K562 (cell line): Measurements from ENCODE around the gene LRRK2. TPM values are rescaled to one million over a fixed set of nuclear protein-coding genes. Genes with fewer than 3 reads are reported as not detected.

ENCODE experiments used
- ATAC-seq: fragments of 200-7000 bp; cut with Tn5 transposase; 3 replicates; pipeline ENCODE4 v1.9.1; 2020; ENCODE audit warnings: moderate library complexity
- BruUV-seq: library from RNA; stranded (reverse); fragments of 400-500 nt; replicated peaks from 2 replicates; lab custom pipeline; 2021; lab: Mats Ljungman, UMichigan
- CTCF ChIA-PET: fragments of 300-600 bp; formaldehyde crosslinking; extraction: SDS; loops from one replicate; lab custom pipeline; 2021; ENCODE audit warnings: low intra/inter-chr PET ratio; lab: Yijun Ruan, JAX
- POLR2A ChIA-PET: fragments of 300-600, 350-650 bp; sonication (Branson Sonifier 250); formaldehyde crosslinking; extraction: SDS; loops from one replicate; lab custom pipeline; 2021; ENCODE audit warnings: antibody characterized with exemption, inconsistent platforms; lab: Yijun Ruan, JAX
- DNase-seq, 4 experiments: peaks; one replicate each; pipeline versions ENCODE4 v3.0.0 to v3.0.0-alpha.2; 2011 to 2018; ENCODE audit warnings: low spot score in 3 of 4, mixed read lengths in 3 of 4; ENCODE audit errors: extremely low read depth in 1 of 4
- FAIRE-seq: peaks from 2 replicates; lab custom pipeline; 2011; peaks lifted over from hg19 to GRCh38; lab: Jason Lieb, UNC
- H2AFZ ChIP-seq: 2 replicates; pipeline ENCODE4 v1.6.0; 2011; ENCODE audit warnings: low read depth, low read length, control low read depth, inconsistent platforms
- H3K27ac ChIP-seq: fragments of 200-600 bp; 3 replicates; pipeline ENCODE4 v1.8.0; 2011; ENCODE audit warnings: low read depth, mild to moderate bottlenecking, control low read depth, inconsistent platforms, low read length, moderate library complexity, mixed read lengths; ENCODE audit errors: extremely low read depth
- H3K27me3 ChIP-seq, 2 experiments: fragments of 300-600 bp in 1 of 2; 2 replicates in 1 of 2; 3 replicates in 1 of 2; pipeline versions ENCODE4 v1.6.0 to v1.8.0; 2011; ENCODE audit warnings: inconsistent platforms in 2 of 2, low read length in 2 of 2, mild to moderate bottlenecking in 1 of 2, mixed read lengths in 1 of 2, moderate library complexity in 1 of 2; ENCODE audit not compliant: control insufficient read depth in 2 of 2, insufficient read depth in 2 of 2
- H3K36me3 ChIP-seq: fragments of 300-600 bp; 3 replicates; pipeline ENCODE4 v1.8.0; 2011; ENCODE audit warnings: mild to moderate bottlenecking, low read length, inconsistent platforms; ENCODE audit not compliant: control insufficient read depth, insufficient read depth
- H3K4me1 ChIP-seq, 2 experiments: fragments of 200-600 bp in 1 of 2; replicated peaks in 1 of 2; 2 replicates in 1 of 2; 3 replicates in 1 of 2; pipeline versions ENCODE4 v1.5.1 to v1.8.0; 2011; ENCODE audit warnings: inconsistent platforms in 2 of 2, low read length in 2 of 2, mild to moderate bottlenecking in 1 of 2, mixed read lengths in 1 of 2, moderate library complexity in 1 of 2; ENCODE audit not compliant: control insufficient read depth in 2 of 2, insufficient read depth in 2 of 2
- H3K4me2 ChIP-seq: 2 replicates; pipeline ENCODE4 v1.6.1; 2011; ENCODE audit warnings: low read length, control low read depth, inconsistent platforms, mixed read lengths; ENCODE audit not compliant: insufficient read depth
- H3K4me3 ChIP-seq: fragments of 200-600 bp; sonication (generic), shearing (Covaris generic); 2 replicates; pipeline ENCODE4 v1.5.1; 2016; ENCODE audit warnings: control low read depth, inconsistent platforms
- H3K79me2 ChIP-seq: fragments of 200-600 bp; 3 replicates; pipeline ENCODE4 v1.8.0; 2011; ENCODE audit warnings: low read length, inconsistent platforms; ENCODE audit not compliant: control insufficient read depth, insufficient read depth
- H3K9ac ChIP-seq, 2 experiments: 2 replicates each; pipeline versions ENCODE4 v1.6.0 to v1.6.1; 2011; ENCODE audit warnings: low read depth in 2 of 2, low read length in 2 of 2, control low read depth in 1 of 2, inconsistent platforms in 1 of 2, mild to moderate bottlenecking in 1 of 2, mixed read lengths in 1 of 2; ENCODE audit not compliant: insufficient read depth in 1 of 2
- H3K9me1 ChIP-seq: one replicate; pipeline ENCODE4 v1.6.0; 2011; ENCODE audit warnings: inconsistent platforms, mild to moderate bottlenecking, low read length, moderate library complexity; ENCODE audit not compliant: control insufficient read depth, insufficient read depth
- H3K9me3 ChIP-seq: replicated peaks from 2 replicates; pipeline ENCODE4 v1.5.1; 2011; ENCODE audit warnings: low read depth, low read length, inconsistent platforms; ENCODE audit not compliant: control insufficient read depth, insufficient read depth
- H4K20me1 ChIP-seq: replicated peaks from 2 replicates; pipeline ENCODE4 v1.6.1; 2011; ENCODE audit warnings: low read length, inconsistent platforms, mixed read lengths; ENCODE audit not compliant: control insufficient read depth, insufficient read depth
- HNRNPK ChIP-seq: fragments of 200-400 bp; formaldehyde crosslinking; IDR thresholded peaks from one replicate; pipeline ENCODE4 v1.6.1; 2018; ENCODE audit warnings: mild to moderate bottlenecking, low read depth, low read length; ENCODE audit not compliant: poor library complexity, severe bottlenecking
- MTA1 ChIP-seq: fragments of 450-650 bp; IDR thresholded peaks from 2 replicates; pipeline ENCODE4 v1.6.1; 2017; ENCODE audit warnings: borderline replicate concordance
- PCBP1 ChIP-seq: fragments of 200-400 bp; formaldehyde crosslinking; IDR thresholded peaks from 2 replicates; pipeline ENCODE4 v1.6.1; 2018; ENCODE audit warnings: mild to moderate bottlenecking, low read depth, low read length; ENCODE audit not compliant: poor library complexity, severe bottlenecking
- PCBP2 ChIP-seq: fragments of 200-400 bp; formaldehyde crosslinking; IDR thresholded peaks from 2 replicates; pipeline ENCODE4 v1.6.1; 2018; ENCODE audit warnings: low read length, low read depth, mild to moderate bottlenecking, moderate library complexity; ENCODE audit not compliant: poor library complexity, severe bottlenecking
- ZFPM2 ChIP-seq: fragments of 250-450 bp; sonication (Bioruptor Pico); IDR thresholded peaks from 2 replicates; pipeline ENCODE4 v1.5.1; 2022; ENCODE audit warnings: mild to moderate bottlenecking
- ZNF197 ChIP-seq: fragments of 200-800 bp; sonication (Bioruptor generic); IDR thresholded peaks from 2 replicates; pipeline ENCODE4 v1.6.1; 2016; ENCODE audit warnings: low read depth, missing genetic modification characterization, missing compliant biosample characterization
- WGBS: fragments of 100-300 bp; shearing (Covaris generic); methylation state at CpG from one replicate; pipeline ENCODE4 v1.1.6; 2016; ENCODE audit warnings: low coverage, mixed read lengths; ENCODE audit not compliant: insufficient coverage; ENCODE audit errors: missing lambda C conversion rate; 5-methylcytosine and 5-hydroxymethylcytosine counted together
- in situ Hi-C: fragments of 300-500 bp; cut with MboI; formaldehyde crosslinking; loops from 4 replicates; pipeline ENCODE4 v1.15.0; 2018; ENCODE audit warnings: inconsistent platforms, mixed read lengths
- intact Hi-C: fragments of 100-400 bp; cut with micrococcal nuclease; formaldehyde crosslinking; loops from 2 replicates; pipeline ENCODE4 v1.14.2; 2022
- polyA plus RNA-seq, 8 experiments: library from polyadenylated mRNA; depleted of rRNA in 4 of 8; stranded (reverse) in 5 of 8; unstranded in 3 of 8; fragments of >200 nt; fragmentation: Nextera tagmentation in 2 of 8; fragmentation: Illumina TruSeq in 1 of 8; extraction: Ambion mirVana in 2 of 8; extraction: Trizol in 1 of 8; gene quantifications; 2 replicates each; pipeline versions ENCODE4 v1.2.1 to v1.2.3, GENCODE V29; 2011 to 2014; ENCODE audit warnings: inconsistent platforms in 1 of 8, missing spikeins in 1 of 8
- total RNA-seq, 7 experiments: library from RNA; depleted of rRNA in 6 of 7; stranded (reverse); fragments of >200 nt in 6 of 7; fragmentation: Illumina TruSeq in 2 of 7; extraction: Trizol in 2 of 7; gene quantifications; 2 replicates each; pipeline versions ENCODE4 v1.2.1 to v1.2.3, GENCODE V29; 2011 to 2021; ENCODE audit warnings: low replicate concordance in 1 of 7
- TF ChIP-seq, protein P1 (sequence below), 2 experiments: fragments of 250-450 bp in 1 of 2; fragments of 450-650 bp in 1 of 2; sonication (Bioruptor Pico) in 1 of 2; IDR thresholded peaks; 2 replicates each; pipeline versions ENCODE4 v1.6.1 to v1.8.0; 2016 to 2021; ENCODE audit warnings: mild to moderate bottlenecking in 2 of 2, moderate library complexity in 2 of 2, missing compliant biosample characterization in 1 of 2, missing genetic modification characterization in 1 of 2

LRRK2 gene
- total and polyA plus RNA-seq, 9 of the 15 experiments (the other 6 are each of a cell fraction or from before 2014, with no cell fraction given): 0.03 to 0.89 (median 0.31) TPM

GRCh38 chr12:40281791-40282364 is 57.1 kb downstream of the LRRK2 start:
- H3K4me2 ChIP-seq: no peak overlapping the region
- H3K36me3 ChIP-seq: no peaks in the 10 kb centered on the region
- TF ChIP-seq ZNF197 (CRISPR knock-in tag) (no peak), MTA1 (no peak), ZFPM2 (no peak), PCBP2 (peak; percentile 84), PCBP1 (peak; percentile 72), HNRNPK (peak; percentile 55)
- TF ChIP-seq, protein P1, sequence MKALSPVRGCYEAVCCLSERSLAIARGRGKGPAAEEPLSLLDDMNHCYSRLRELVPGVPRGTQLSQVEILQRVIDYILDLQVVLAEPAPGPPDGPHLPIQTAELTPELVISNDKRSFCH (CRISPR knock-in tag; IDR thresholded peaks at IDR 0.05): no peak
- TF ChIP-seq, protein P1 (tag; IDR thresholded peaks at IDR 0.05): no peak
- no peaks in the 10 kb centered on the region for H4K20me1 ChIP-seq
- BruUV-seq: no TSS peak
- no peak overlapping the region for H3K27ac ChIP-seq
- in situ Hi-C loops (no loop called here), intact Hi-C loops (no loop called here)
- no peaks in the 10 kb centered on the region for H3K9me3 ChIP-seq
- no peak overlapping the region for H2AFZ ChIP-seq
- H3K4me1 ChIP-seq: no peaks in the 10 kb centered on the region
- H3K4me3 ChIP-seq: no peak overlapping the region
- POLR2A ChIA-PET: no interaction called here
- FAIRE-seq (no peak), DNase-seq (no peak), ATAC-seq (no peak)
- CTCF ChIA-PET: no interaction called here
- H3K27me3 ChIP-seq: no peaks in the 10 kb centered on the region
- no peaks in the 10 kb centered on the region for H3K79me2 ChIP-seq
- H3K9ac ChIP-seq: no peak overlapping the region
- H3K9me1 ChIP-seq: no peaks in the 10 kb centered on the region
- WGBS: no CpG with 5 or more reads among the region's 1 CpG
